Measurements from ENCODE around the gene NUTF2. TPM values are rescaled to one million over a fixed set of nuclear protein-coding genes. Genes with fewer than 3 reads are reported as not detected.
A peak's percentile ranks its signal among the peaks of the same experiment; 100 is the strongest.
"Not testable (repeated sequence)": the region's sequence is repeated elsewhere in the genome, so short reads cannot be mapped to it uniquely, and the experiment has no call there.

NUTF2 gene
- total RNA-seq, 1 donor from 2014 or later = 176 TPM

DNA sequence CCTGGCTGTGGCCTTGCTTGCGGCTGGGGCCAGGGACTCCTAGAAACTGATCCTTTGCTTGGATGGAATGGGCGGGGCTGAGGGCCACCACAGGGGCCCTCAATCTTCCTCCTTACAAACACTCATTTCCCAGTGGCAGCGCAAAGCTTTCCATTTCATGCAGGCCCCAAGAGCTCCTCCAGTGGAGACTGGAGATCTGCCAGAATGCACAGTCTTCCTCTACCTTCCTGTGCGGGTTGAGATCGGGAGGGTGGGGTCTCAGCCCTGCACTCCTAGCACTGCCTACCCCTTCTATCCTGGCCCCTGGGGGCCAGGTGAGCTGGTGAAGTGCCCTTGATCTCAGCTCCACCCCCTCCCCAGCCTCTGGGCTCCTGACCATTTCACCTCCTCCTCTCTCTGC, 39.7 kb downstream of the NUTF2 start:
- no peak for DNase-seq

DNA sequence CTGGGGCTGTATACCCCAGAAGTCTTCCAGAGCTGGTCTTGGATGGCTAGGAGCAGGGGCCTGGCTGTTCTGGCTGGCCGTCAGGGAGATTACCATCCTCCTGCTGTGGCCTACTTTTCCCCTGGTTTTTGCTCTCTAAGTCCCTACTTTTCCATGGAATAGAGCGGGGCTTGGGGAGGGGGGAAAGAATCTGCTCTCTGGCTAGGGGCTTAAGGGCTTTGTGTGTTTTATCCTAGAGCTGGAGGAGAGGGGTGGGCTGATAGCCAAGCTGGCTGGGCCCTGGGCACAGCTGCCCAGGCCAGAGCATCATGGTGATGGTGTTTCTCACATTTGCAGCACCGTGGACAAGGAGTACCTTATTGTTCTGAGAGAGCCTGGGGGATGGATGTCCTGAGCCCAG, 41.6 kb downstream of the NUTF2 start:
- no peak for DNase-seq

DNA sequence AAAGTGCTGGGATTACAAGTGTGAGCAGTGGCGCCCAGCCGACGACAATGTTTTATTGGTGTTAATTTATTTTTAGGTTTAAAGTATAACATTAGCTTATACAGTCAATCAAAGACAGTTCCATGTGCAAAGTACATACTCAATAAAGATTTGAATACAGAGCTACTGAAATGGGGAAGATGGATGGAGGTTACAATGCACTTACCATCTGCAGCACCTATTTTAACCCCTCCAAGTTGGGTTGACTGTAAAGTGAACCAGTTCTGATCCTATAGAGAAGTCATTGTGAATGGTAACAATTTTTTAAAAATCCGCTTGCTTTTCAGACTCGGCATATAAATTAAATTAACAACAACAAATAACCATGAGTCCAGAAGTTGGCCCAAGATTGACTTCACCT, 45.6 kb downstream of the NUTF2 start:
- DNase-seq = no peak

DNA sequence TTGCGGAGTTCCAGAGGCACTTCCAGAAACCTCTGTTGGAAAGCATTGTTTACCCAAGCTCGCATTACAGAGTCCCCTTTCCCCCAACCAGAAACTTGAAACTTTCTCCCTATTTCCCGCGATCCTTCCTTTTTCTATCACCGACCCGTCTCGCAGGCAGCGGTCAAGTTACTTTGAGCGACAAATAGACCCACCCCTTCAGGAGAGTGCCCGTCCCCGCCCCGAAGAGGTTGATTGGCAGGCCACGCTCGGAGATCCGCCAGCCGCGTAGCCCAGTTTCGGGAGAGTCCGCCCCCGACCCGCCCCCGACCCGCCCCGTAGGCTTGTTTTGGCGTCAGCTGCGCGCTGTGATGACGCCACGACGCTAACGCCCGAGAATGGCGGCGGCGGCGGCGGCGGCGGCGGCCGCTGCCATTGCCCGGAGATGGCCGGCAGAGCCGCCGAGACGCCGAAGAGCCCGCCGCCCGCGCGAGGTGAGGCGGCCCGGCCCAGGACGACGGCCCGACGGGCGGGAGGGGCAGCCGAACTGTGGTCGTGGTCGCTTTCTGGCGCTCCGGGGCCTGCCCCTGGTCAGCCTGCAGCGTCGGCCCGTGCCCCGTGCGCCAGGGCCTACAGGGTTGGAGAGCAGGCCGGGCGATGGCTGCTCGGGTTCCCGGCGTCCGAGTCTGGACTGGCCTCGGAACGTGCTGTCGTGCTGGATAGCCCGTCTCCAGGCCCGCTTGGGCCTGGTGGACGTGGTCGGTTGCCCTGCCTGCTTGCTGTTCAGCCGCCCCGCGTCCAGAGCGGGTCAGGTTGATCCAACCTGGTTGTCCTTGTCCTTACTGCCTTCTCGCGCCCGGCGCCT, 46.4 kb downstream of the NUTF2 start, which contains the start of gene PSKH1:
PSKH1 (plus strand) TSS at position 356 of the 844 bp plus-strand sequence. CDS start 15,496 bp downstream, outside the sequence.
- DNase-seq = peak; percentile 97

DNA sequence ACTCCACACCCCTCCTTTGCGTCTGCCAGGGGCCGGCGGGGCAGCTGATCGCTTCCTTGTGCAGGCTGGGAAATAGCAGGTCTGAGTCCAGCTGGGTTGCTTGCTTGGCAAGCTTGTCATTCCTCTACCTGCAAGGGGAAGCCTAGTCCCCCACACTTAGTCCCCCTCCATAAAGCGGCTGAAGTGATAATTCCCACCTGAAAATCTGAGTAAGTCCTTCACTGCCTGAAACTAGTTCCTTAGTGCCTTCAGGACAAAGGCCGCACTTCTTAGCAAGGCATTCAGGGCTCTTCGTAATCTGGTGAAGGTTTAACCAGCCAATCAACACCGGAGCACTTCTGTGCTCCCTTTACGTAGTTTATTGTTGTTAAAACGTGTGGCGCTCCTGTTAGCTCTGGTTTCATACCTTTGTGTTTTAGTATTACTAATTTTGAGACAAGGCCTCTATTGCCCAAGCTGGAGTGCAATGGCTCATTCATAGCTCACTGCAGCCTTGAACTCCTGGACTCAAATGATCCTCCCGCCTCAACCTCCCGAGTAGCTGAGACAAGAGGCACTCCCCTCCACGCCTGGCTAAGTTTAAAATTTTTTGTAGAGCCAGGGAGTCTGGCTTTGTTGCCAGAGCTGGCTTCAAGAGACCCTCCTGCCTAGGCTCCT, 47.1 kb downstream of the NUTF2 start:
- DNase-seq = peak; percentile 64

DNA sequence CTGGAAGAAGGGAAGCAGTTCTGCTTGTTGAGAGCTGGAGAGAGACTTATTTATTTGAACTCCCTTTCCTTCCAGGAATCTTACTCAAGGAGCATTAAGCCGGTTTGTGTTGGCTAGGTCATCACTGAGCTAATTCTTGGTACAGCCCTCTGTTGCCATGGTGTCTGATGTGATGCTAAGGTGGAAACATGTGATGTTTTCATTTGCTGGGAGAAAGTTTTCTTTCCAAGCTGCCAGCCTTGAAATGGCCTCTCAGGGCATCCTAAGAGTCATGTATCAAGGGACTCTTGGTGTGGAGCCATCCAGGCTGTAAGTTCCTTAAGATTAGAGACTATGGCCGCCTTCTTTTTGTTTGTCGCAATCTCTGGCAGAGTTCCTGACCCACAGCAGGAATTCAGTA, 50.5 kb downstream of the NUTF2 start:
- peak; percentile 90 for DNase-seq

DNA sequence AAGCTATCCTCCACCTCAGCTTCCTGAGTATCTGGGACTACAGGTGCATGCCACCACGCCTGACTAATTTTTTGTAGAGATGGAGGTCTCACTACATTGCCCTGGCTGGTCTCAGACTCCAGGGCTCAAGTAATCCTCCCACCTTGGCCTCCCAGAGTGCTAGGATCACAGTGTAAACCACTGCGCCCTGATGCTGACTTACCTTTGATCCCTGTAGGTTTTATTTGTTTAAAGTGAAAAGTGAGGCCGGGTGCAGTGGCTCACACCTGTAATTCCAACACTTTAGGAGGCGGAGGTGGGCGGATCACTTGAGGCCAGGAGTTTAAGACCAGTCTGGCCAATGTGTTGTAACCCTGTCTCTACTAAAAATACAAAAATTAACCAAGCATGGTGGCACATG, 55.0 kb downstream of the NUTF2 start:
- no peak for DNase-seq

DNA sequence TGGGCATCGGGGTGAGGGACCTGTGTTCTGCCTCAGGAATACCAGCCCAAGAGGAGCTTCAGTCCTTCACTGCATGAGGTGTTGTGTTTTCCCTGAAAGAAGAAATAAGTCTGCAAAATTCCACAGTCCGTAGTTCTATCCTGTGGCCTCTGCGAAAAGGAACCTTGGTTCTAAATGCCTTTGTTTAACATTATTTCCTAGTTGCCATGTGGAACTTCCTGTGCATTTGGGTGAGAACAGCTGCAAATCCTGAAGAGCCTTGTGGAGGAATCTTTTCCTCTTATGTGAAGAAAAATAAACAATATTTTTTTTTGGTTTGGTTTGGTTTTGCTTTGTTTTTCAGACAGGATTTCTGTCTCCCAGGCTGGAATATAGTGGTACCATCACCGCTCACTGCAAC, 56.1 kb downstream of the NUTF2 start:
- DNase-seq = peak; percentile 91

DNA sequence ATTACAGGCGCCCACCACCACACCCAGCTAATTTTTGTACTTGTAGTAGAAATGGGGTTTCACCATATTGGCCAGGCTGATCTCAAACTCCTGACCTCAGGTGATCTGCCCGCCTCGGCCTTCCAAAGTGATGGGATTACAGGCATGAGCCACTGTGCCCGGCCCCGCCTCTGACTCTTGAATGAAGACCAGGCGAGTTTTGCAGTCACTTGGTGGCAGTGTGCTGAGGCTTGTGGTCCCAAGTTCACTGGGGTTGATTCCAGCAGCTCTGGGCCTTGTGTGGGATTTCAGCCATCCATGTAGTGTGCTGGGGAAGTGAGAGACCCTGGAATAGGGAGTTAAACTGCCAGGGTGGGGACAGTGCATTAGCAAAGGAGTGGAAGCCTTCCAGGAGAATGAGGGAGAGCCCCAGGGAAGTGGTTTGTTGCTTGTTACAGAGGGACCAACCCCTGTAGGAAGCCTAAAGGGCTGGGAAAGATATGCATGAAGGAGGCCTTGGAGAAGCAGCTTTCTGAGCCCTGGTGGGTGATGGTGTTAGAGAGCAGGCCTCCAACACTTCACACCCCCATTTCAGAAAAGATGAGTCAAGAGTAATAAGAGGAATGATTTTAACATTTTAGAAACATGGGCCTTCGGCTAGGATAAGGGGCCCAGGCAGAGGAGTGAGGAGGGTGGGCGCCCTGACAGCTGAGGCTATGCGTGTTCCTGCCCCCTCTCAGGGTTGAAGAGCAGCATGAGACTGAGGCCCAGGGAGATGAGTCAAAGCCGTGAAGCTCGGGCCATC, 60.9 kb downstream of the NUTF2 start:
- DNase-seq = no peak

DNA sequence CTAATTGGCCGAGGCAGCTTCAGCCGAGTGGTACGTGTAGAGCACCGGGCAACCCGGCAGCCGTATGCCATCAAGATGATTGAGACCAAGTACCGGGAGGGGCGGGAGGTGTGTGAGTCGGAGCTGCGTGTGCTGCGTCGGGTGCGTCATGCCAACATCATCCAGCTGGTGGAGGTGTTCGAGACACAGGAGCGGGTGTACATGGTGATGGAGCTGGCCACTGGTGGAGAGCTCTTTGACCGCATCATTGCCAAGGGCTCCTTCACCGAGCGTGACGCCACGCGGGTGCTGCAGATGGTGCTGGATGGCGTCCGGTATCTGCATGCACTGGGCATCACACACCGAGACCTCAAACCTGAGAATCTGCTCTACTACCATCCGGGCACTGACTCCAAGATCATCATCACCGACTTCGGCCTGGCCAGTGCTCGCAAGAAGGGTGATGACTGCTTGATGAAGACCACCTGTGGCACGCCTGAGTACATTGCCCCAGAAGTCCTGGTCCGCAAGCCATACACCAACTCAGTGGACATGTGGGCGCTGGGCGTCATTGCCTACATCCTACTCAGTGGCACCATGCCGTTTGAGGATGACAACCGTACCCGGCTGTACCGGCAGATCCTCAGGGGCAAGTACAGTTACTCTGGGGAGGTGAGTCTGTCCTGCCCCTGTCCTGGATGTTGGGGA, 62.5 kb downstream of the NUTF2 start:
- no peak for DNase-seq

DNA sequence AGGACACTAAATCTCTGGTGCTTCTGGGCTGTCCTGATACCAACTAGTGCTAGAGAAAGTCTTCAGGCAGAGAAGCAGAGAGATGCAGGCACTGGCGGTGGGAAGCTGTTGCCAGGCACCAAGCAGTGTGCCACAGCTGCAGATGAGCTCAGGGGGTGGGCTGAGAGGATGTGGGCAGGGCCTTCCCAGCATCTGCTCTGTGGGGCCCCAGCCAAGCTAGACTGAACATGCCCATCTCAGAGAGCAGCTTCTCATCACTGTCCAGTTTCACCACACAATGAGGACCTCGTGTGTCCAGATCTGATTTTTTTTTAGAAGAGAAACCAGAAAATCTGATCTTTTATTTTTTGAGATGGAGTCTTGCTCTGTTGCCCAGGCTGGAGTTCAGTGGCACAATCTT, 63.4 kb downstream of the NUTF2 start:
- DNase-seq = peak; percentile 55

DNA sequence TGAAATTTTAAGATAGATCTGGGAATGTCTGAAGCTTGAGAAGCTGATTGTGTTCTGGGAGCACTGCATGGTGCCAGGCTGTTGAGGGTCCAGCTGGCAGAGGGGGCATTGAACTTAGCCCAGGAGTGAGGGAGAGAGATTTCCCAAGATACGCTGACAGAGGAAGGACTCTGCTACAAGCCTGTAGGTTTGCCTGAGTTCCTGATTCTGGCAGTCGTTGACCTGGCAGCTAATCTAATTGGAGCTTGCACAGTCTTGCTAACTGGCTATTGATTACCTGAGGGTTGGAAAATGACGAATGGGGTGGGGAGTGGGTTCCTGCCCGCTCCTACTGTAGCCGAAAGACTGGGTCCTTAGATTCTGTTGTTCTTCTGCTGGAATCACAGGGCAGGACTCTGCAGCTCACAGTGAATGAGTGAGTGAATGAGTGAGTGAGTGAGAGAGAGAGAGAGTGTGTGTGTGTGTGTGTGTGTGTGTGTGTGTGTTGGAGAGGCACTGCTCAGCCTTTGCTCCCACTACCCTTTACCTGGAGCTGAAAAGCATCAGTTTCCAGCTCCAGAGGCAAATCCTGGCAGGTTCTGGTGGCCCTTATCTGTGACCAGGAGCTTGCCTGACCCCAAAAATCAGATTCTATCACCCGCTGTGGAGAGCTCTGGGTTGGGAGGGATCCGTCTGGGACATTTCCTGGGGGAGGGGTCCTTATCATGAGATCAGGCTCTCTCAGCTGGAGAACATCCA, 68.2 kb downstream of the NUTF2 start:
- no peak for DNase-seq

DNA sequence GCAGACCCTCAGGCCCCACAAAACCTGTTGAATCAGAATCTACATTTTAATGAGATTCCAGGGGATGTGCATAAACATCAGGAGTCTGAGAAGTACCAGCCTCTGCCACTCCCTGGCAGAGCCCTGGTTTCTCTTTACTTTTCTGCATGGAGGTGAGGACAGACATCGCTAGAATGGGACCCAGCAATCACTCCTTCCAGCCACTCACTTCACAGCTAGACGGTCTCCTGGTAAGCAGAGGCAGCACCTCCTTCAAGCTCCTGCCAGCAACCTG, 68.7 kb downstream of the NUTF2 start:
- DNase-seq = not testable (repeated sequence)

DNA sequence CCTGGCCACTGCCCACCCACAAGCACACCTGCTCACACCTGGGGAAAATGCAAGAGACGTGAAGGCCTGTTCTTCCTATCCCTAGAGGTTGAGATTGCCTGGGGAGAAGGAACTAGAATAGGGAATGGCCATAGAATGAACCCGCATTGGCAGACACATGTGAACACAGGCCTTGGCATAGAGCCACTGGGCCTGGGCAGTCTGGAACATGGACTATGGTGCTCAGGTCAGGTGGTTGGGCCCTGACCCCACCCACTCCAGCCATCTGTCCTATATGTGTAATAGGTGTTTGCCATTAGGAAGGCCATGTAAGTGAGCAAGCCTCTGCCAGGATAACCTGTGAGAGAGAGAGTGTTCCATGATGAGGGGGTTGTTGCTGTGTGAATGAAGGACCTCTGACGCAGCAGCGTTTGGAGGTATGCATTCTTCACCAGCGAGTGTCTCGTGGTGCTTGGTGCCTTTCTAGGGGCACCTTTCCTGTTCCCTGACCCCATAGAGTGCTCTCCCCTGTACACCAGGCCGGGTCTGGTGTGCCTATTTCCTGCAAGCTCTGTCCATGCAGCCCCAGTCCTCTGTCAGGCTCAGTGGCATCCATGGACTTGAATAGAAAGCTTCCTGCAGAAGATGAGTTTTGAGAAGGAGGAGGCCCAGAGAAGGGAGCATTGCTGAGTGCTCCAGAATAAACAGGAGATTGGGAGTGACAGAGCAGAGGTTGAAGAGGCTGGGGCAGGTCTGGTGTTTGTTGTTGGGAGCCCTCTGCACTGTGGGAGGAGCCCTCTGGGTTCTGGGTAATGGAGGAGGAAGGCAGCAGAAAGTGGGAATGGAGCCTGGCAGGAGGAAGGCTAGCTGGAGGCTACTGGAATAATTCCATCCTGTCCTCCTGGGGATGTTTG, 69.3 kb downstream of the NUTF2 start:
- DNase-seq = no peak

DNA sequence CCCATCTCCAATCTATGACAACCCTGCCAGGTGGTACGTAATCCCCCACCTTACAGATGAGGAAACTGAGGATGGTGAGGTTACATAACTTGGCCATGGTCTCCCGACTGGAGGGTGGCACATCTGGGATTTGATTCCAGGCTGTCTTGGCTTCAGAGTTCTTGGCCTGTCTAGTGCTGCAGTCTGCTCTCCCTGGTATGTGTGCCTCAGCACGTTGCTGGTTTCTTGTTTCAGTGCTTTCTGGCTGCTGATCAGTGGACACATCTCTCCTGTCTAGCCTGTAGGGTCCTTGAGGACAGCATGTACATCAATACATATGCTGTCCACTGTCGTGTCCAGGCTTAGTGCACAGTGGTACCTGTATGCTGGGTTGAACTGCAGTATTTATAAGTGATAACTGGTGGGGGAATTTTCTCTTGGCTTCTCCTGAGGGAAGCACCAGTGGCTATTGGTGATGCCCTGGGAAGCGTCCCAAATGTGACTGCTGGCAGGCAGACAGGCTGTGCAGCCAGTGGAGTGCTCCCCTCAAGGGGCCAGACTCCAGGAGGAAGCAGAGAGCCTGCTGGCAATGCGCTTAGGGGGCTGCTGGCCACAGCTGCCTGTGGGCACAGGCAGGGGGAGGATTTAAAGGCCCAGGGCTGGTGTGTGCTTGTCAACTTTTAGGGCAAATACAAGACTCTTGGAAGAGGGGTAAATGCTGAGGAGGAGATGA, 70.6 kb downstream of the NUTF2 start:
- no peak for DNase-seq

DNA sequence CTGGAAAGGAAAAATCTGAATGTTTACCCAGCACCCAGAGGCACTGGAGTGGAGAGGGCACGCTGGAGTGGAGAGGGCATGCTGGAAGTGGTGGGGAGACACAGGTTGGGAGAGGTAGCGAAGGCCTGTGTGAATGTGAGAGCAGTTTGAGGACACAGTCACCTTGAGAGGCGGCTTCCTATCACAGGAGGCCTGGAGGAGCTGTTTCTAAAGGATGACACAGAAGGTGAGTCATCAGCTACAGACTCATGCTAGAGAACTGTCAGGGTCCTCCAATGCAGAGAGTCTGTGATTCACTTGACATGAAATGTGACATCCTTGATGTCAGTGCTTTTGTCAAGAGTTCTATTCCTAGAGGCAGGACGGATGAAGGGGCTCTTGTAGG, 71.1 kb downstream of the NUTF2 start:
- DNase-seq = peak; percentile 56

DNA sequence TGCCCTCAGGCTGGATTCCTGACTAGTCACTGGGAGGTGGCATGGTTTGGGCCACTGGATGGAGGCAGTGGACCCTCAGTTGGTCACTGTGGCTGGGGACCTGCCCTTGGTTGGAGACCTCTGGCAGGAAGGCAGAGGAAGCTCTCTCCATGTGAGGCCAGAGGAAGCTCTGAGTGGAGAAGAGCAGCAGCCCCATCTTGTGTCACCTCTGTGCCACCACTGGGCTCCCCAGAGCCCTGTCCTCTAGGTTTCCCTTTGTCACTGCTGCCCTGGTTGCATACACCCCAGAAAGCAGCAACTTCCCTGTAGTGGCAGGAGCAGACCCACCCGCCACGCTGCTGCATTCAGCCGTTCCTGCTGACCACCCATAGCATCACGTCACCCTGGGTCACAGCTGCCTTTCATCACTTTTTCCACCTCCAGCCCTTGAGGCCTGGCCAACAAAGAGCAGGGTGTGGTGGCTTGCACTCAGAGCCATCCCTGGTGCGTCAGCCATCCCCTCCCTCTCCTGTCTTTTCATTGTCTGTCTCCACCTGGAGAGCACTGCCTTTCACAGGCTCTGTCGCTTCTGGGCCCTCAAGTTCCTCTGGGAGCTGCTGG, 73.0 kb downstream of the NUTF2 start:
- no peak for DNase-seq
